Measurements from ENCODE around the gene NRARP.
A peak's percentile ranks its signal among the peaks of the same experiment; 100 is the strongest.

NRARP gene

GRCh38 chr9:137311171-137311985 is 9.3 kb upstream of the NRARP start:
- DNase-seq (ENCODE audit: low read depth, low spot score), result no peak

GRCh38 chr9:137310189-137311052 is 8.3 kb upstream of the NRARP start:
- DNase-seq (ENCODE audit: low read depth, low spot score), result no peak

GRCh38 chr9:137309368-137310188 is 7.5 kb upstream of the NRARP start:
- no peak for DNase-seq (ENCODE audit: low read depth, low spot score)

- DNase-seq (ENCODE audit: low read depth, low spot score), result no peak
Measured at GRCh38 chr9:137308057-137308619, 6.1 kb upstream of the NRARP start.

GRCh38 chr9:137307255-137308056 is 5.4 kb upstream of the NRARP start:
- DNase-seq (ENCODE audit: low read depth, low spot score), result no peak

- DNase-seq (ENCODE audit: low read depth, low spot score), result no peak
Measured at GRCh38 chr9:137306850-137307254, 4.8 kb upstream of the NRARP start.

GRCh38 chr9:137306066-137306849 is 4.2 kb upstream of the NRARP start:
- DNase-seq (ENCODE audit: low read depth, low spot score), result no peak

- no peak for DNase-seq (ENCODE audit: low read depth, low spot score)
Measured at GRCh38 chr9:137305798-137306065, 3.7 kb upstream of the NRARP start.

GRCh38 chr9:137305060-137305797 is 3.2 kb upstream of the NRARP start:
- peak; percentile 83 for DNase-seq (ENCODE audit: low read depth, low spot score)

- no peak for DNase-seq (ENCODE audit: low read depth, low spot score)
Measured at GRCh38 chr9:137304383-137305059, 2.5 kb upstream of the NRARP start.

- no peak for DNase-seq (ENCODE audit: low read depth, low spot score)
Measured at GRCh38 chr9:137303893-137304382, 1.9 kb upstream of the NRARP start.

GRCh38 chr9:137303151-137303892 is 1.3 kb upstream of the NRARP start:
- no peak for DNase-seq (ENCODE audit: low read depth, low spot score)

- DNase-seq (ENCODE audit: low read depth, low spot score), result peak; percentile 83
Measured at GRCh38 chr9:137302449-137303150, 529 bp upstream of the NRARP start.

GRCh38 chr9:137301081-137301947 is 757 bp downstream of the NRARP start:
- DNase-seq (ENCODE audit: low read depth, low spot score), result peak; percentile 82

- DNase-seq (ENCODE audit: low read depth, low spot score), result no peak
Measured at GRCh38 chr9:137300567-137301080, 1.4 kb downstream of the NRARP start.

GRCh38 chr9:137299938-137300337 is 2.1 kb downstream of the NRARP start:
- no peak for DNase-seq (ENCODE audit: low read depth, low spot score)

Measured in ELF-1 (cell line).